Left renal cortex interstitium (tissue), 4 donors: Measurements from ENCODE around the gene NBEA. TPM values are rescaled to one million over a fixed set of nuclear protein-coding genes. Genes with fewer than 3 reads are reported as not detected.

ENCODE experiments used
- DNase-seq, 4 donors: peaks; one replicate each; pipeline ENCODE4 v3.0.0-alpha.2; 2013; ENCODE audit warnings: low read depth in 4 of 4, low spot score in 2 of 4, missing footprints in 1 of 4
- polyA plus RNA-seq, 4 donors: library from polyadenylated mRNA; unstranded; fragments of 120-200 nt; gene quantifications; one replicate each; pipeline ENCODE4 v1.2.1, GENCODE V29; 2013; ENCODE audit not compliant: insufficient read length in 4 of 4

Gene NBEA
- polyA plus RNA-seq, 4 donors, result 14.3 to 18.2 (median 16.9) TPM

GRCh38 chr13:35472323-35472881 lies 530.3 kb downstream of the NBEA start:
- DNase-seq, result no peak

- no peak for DNase-seq
Observed at GRCh38 chr13:35473206-35473775, 531.2 kb downstream of the NBEA start.

GRCh38 chr13:35473802-35474201 lies 531.7 kb downstream of the NBEA start:
- DNase-seq, result no peak

- DNase-seq, result no peak
Observed at GRCh38 chr13:35474496-35475211, 532.6 kb downstream of the NBEA start.

GRCh38 chr13:35475212-35475959 lies 533.3 kb downstream of the NBEA start:
- no peak for DNase-seq

GRCh38 chr13:35475960-35476943 lies 534.2 kb downstream of the NBEA start, which contains the start of gene MAB21L1:
Gene MAB21L1, minus strand, starts transcription at chr13:35476689. Its CDS starts 551 bp downstream, at chr13:35476138.
- DNase-seq, result no peak

- DNase-seq, result no peak
Observed at GRCh38 chr13:35477386-35477946, 535.4 kb downstream of the NBEA start.

- no peak for DNase-seq
Observed at GRCh38 chr13:35478271-35479037, 536.4 kb downstream of the NBEA start.

- DNase-seq, result no peak
Observed at GRCh38 chr13:35479038-35479492, 537.0 kb downstream of the NBEA start.

GRCh38 chr13:35479706-35480105 lies 537.6 kb downstream of the NBEA start:
- no peak for DNase-seq

GRCh38 chr13:35480346-35480745 lies 538.3 kb downstream of the NBEA start:
- no peak for DNase-seq

GRCh38 chr13:35481777-35482176 lies 539.7 kb downstream of the NBEA start:
- no peak for DNase-seq

- DNase-seq, result no peak
Observed at GRCh38 chr13:35482527-35482926, 540.5 kb downstream of the NBEA start.

- DNase-seq, result no peak
Observed at GRCh38 chr13:35483761-35484160, 541.7 kb downstream of the NBEA start.

GRCh38 chr13:35484384-35484783 lies 542.3 kb downstream of the NBEA start:
- no peak for DNase-seq

GRCh38 chr13:35485424-35485823 lies 543.4 kb downstream of the NBEA start:
- DNase-seq, result no peak

- DNase-seq, result no peak
Observed at GRCh38 chr13:35489050-35489449, 547.0 kb downstream of the NBEA start.

GRCh38 chr13:35496006-35496405 lies 553.9 kb downstream of the NBEA start:
- no peak for DNase-seq
